GM21423 (cell line): Measurements from ENCODE around the gene IL1RAP.

Experiments
- ATAC-seq: cut with Tn5 transposase; IDR thresholded peaks from one replicate; pipeline ENCODE4 v1.9.1; 2021; ENCODE audit warnings: mild to moderate bottlenecking, moderate library complexity; ENCODE audit not compliant: unreplicated experiment

The IL1RAP gene

GRCh38 chr3:190605385-190605784 lies 91.5 kb downstream of the IL1RAP start:
- ATAC-seq: no peak

DNA sequence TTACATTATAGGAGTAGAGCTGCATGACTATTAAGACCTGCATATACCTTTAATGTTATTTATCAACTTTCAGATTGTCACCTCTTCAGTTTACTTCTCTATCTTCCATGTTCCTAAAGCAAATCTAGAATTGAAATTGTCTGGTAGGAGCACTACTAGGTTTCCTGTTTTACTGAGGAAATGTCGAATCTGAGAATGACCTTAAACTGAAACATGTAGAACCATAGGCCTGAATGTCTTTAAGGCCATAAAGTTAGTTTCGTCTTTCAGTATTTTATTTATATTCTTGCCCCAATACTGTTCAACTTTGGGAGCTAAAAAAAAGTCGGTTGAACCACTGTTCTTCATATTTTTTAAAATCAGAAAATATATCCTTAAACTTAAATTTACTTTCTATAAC lies 92.7 kb downstream of the IL1RAP start:
- ATAC-seq: no peak

DNA sequence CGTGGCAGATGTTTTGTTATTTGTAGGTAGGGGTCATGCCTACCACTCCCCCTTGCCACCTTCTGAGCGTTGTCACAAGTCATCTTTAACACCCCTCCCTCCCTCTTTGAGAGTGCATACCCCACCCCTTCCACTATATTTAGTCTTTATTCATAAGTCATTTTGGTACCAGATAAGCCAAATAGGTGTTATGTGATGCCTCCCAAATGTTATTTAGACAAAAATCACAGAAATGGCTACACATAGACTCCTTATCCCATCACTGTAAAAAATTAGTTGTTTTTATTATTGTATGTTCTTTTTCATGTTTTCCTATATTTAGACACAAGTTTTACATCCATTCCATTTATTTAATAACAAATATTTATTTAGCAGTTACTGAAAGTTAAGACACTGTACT lies 93.1 kb downstream of the IL1RAP start:
- ATAC-seq: no peak

- ATAC-seq: no peak
Observed at GRCh38 chr3:190608850-190609589, 95.1 kb downstream of the IL1RAP start.

DNA sequence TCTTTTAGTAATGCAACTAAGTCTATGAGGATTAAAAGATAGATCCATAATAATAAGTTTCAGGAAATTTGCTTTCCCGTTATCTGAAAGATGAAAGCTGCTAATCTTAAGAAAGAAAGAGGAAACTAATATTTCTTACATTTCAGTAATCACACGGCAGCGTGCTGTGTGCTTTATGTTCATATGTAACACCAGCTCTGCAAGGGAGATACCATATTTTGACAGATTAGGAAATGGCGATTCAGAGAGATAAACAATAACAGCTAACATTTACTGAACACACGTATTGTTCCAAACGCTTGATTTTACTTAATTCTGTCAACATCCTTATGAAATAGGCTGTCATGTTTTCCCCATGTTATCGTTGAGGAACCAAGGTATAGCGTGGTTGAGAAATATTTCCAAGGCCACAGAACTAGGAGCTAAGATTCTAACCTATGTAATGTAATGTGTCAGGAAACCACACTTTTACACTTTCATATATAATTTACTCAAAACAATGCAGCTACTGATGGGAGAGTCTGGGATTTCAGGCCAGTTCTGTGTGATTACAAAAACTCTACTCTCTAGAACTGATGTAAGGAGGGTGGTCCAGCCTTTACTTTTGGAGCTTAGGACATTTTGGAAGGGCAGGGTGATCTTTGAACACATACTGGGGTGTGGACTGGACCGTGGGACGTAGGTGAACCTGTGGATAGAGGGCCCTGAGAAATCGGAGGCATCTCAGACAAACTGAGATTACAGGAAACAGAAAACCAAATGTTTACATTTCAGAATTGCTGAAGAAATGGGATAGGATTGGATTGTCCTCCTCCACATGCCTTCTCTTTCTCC lies 100.6 kb downstream of the IL1RAP start:
- no peak for ATAC-seq

DNA sequence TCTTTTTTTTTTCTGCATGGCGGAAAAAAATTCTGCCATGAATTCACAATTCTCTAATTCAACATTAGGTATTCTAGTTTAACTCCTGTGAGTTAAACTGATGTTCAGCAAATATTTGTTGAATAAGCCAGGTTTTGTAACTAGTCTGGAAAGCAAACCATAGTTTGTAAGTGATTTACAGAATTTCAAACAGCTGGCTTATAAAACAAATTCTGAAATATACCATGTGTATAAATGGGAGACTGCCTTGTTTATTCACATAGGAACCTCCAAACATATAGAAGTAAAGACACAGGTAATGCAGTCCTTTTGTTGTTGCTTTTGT lies 101.1 kb downstream of the IL1RAP start:
- ATAC-seq: no peak

DNA sequence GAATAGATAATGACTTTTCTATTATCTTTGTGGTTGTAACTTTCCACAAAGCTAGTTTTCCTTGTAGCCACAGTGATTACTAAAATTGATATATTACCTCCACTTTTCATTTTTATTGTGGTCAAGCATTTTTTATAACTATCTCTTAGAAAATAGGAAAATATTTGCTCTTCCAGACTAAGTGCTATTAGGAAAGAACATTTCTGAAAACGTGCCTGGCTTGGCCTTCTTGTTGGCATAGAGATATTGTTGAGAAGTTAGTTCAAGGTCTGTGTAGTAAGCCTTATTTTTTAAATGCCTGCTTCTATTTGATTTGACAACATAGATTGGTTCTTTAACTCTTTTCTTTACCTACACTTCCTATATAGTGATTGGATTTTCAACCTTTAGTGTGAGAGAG lies 101.7 kb downstream of the IL1RAP start:
- ATAC-seq: no peak

DNA sequence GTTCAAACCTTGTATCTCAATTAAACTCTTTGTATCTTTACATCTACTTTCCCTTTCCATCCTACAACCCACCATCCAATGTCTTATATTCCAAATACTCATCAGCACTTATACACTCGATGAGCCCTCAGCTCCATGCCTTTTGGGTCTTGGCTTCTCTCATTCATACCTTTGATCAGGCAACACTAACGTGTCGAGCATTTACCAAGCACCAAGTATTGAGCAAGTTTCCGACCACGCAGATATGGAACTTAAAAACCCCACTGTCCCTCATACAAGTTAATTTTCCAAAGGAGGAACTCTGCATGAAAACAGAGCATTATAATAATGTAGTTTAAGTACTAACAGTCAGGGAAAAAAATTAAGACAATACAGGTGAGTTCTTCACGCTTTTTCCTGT lies 102.8 kb downstream of the IL1RAP start:
- ATAC-seq: no peak

- peak; percentile 88 for ATAC-seq
Observed at GRCh38 chr3:190617185-190617584, 103.3 kb downstream of the IL1RAP start.

DNA sequence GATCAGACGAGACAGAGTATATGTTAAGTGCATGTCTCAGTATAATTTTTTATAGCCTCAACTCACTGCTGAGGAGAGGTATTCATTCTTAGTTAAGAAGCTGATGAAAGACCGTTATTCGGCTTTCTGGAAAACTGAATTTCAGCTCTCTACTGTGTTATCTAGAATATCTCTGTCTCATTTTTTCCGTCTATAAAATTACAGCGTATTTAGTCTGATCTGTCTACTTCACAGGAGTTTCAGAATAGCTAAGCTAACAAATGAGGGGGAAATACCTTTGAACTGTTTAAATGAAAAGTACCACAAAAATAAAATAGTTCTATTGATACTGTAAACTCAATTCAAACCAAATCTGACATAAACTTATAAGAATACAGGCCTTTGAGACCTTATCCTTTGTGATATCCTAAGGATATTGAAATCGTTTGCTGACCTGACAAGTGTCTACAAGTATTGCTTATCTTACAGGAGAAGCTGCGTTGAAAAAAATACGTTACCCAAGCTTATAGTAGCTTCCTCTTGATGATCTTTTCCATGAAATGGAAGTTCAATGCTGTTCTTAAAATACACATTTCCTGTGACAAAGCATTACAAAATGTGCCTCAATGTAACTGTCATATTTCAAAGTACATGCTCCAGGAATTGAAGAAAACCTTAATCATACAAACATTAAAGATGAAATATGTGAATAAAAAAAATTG lies 104.6 kb downstream of the IL1RAP start:
- ATAC-seq: no peak

- no peak for ATAC-seq
Observed at GRCh38 chr3:190619353-190619752, 105.5 kb downstream of the IL1RAP start.

- ATAC-seq: no peak
Observed at GRCh38 chr3:190619761-190620160, 105.9 kb downstream of the IL1RAP start.

DNA sequence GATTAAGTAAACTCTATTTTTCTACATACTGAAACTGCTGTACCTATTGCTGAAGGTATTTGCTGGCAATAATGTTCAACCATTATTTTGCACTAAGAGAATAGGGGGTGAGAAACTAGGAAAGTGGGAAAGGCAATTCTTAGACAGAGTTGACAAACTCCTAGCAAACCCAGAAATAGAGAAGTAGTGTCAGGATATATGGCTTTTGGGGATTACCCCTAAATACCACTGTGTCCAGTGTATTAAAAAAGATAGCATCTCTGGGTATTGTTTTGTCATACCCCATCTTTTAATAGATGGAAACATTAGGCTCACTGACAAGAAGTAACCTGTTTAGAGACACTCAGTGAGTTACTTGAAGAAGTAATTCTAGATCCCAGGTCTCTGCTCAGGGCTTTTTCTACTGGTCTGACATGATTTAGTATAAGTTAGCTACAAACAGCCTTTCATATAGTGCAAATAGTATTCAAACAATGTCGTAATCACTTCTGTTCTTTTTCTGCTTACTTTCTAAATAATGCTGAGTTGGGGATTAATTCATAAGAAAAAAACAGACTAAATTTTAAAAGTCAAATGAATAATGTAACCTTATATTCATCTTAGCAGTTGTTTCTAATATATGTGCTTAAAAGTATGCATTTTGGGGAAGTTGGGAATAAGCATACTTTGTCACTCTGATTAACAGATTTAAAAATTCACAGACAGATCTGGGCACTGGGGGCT lies 107.2 kb downstream of the IL1RAP start:
- ATAC-seq: no peak

GRCh38 chr3:190621927-190622326 lies 108.0 kb downstream of the IL1RAP start:
- ATAC-seq: no peak

- no peak for ATAC-seq
Observed at GRCh38 chr3:190624282-190624681, 110.4 kb downstream of the IL1RAP start.

DNA sequence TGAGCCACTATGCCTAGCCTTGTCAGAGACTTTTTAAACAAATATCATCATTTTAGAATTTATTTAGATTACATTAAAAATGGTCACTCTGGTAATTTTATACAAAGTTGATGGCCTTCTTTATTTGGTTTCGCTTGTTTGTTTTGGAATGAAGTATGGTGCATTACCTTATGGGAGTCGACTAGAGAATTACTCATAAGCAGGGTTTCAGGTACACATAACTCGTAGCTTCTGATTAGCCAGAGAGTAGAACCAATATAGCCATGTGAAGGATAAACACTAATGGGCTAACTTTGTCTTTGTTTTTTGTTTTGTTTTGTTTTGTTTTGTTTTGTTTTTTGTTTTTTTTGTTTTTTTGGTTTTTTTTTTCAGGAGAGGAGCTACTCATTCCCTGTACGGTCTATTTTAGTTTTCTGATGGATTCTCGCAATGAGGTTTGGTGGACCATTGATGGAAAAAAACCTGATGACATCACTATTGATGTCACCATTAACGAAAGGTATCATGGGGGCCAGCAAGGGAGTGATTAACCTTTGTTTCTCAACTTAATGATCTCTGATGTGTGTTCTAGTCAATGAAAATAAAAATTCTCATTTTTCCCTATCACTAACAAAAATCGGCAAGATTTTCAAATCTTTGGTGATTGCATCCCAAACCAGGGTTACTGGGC lies 113.2 kb downstream of the IL1RAP start:
- ATAC-seq: no peak

GRCh38 chr3:190629088-190629487 lies 115.2 kb downstream of the IL1RAP start:
- no peak for ATAC-seq

DNA sequence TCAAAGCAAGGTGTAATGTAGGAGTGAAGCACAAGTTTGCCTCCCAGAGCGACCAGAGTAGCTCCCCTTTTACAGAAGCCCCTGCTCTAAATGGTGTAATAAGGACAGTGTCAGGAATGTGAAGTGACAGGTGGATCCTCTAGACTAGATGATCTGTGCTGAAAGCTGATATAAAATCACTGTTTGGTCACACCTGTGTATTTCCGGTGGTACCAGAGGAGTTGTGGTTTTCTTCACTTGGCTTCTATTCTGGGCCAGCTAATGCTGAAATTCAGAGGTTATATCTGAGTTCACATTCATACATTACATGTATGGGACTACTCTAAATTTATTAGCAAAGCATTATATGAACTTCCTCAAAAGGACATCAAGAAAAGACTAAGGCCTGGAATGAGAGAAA lies 117.4 kb downstream of the IL1RAP start:
- ATAC-seq: no peak

- ATAC-seq: no peak
Observed at GRCh38 chr3:190641564-190641963, 127.7 kb downstream of the IL1RAP start.

DNA sequence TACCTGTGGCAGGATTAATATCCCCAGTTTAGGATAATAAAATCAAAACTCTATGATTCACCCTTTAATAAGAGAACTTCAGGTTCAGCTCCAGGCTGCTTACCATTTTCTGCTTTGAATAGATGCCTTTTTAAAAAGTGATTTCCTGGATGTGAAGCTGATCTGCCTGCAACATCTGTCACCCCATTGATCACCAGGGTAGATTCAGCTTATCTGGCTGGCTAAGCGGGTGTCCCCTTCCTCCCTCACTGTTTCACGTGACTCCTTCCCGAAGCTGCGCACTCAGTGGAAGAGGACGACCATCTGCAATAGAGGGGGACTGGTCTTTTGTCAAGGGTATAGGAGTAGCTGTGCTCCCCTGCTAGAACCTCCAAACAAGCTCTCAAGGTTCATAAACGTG lies 128.1 kb downstream of the IL1RAP start:
- ATAC-seq: no peak

DNA sequence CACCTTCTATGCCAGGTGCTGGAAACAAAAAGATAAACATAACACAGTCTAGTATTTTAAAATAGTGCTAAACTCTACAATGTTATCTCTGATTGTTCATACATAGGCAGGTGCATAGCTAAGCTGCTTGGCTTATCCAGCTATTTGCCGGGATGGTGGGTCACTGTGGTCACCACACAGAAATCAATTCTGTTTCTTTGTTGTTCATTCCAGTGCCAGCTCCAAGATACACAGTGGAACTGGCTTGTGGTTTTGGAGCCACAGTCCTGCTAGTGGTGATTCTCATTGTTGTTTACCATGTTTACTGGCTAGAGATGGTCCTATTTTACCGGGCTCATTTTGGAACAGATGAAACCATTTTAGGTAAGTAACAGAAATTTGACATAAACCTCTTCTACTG lies 130.2 kb downstream of the IL1RAP start:
- no peak for ATAC-seq
